M059J (cell line): ENCODE data around the gene PCDHGB6. TPM values are rescaled to one million over a fixed set of nuclear protein-coding genes. Genes with fewer than 3 reads are reported as not detected.

Source experiments
- total RNA-seq: library from RNA; depleted of rRNA; stranded (reverse); fragments of >200 nt; shearing (Covaris generic); gene quantifications from 2 replicates; pipeline ENCODE4 v1.2.3, GENCODE V29; 2014; rRNA removed

PCDHGB6 gene
- total RNA-seq, 1 experiment from 2014 or later: 0.02 TPM

Other genes with a start within 250 kb of the PCDHGB6 start
- 1.7 and 2.1 TPM in 2 replicates for gene PCDHB7, start 235.4 kb upstream of the PCDHGB6 start, total RNA-seq
- 0.98 and 3.8 TPM in 2 replicates for gene PCDHB8, start 230.2 kb upstream of the PCDHGB6 start, total RNA-seq
- 3.0 and 8.6 TPM in 2 replicates for gene PCDHB16, start 225.6 kb upstream of the PCDHGB6 start, total RNA-seq
- gene PCDHB9, start 220.9 kb upstream of the PCDHGB6 start, total RNA-seq: 1.6 and 9.3 TPM in 2 replicates
- 0.49 and 1.3 TPM in 2 replicates for gene PCDHB10, start 215.7 kb upstream of the PCDHGB6 start, total RNA-seq
- 0.25 and 0.49 TPM in 2 replicates for gene PCDHB11, start 208.4 kb upstream of the PCDHGB6 start, total RNA-seq
- 1.7 and 2.6 TPM in 2 replicates for gene PCDHB12, start 199.3 kb upstream of the PCDHGB6 start, total RNA-seq
- gene PCDHB13, start 194.1 kb upstream of the PCDHGB6 start, total RNA-seq: 0.39 and 0.42 TPM in 2 replicates
- gene PCDHB14, start 184.7 kb upstream of the PCDHGB6 start, total RNA-seq: 0.44 and 1.9 TPM in 2 replicates
- 0.17 TPM in 1 of 2 replicates, not detected in the other for gene PCDHB15, start 162.6 kb upstream of the PCDHGB6 start, total RNA-seq
- gene SLC25A2, start 104.0 kb upstream of the PCDHGB6 start, total RNA-seq: 0.05 TPM in 1 of 2 replicates, not detected in the other
- 52.8 and 84.2 TPM in 2 replicates for gene TAF7, start 87.2 kb upstream of the PCDHGB6 start, total RNA-seq
- gene PCDHGA1, start 77.5 kb upstream of the PCDHGB6 start, total RNA-seq: 0.71 and 0.89 TPM in 2 replicates
- gene PCDHGA2, start 69.3 kb upstream of the PCDHGB6 start, total RNA-seq: 0.22 and 0.32 TPM in 2 replicates
- gene PCDHGA3, start 64.2 kb upstream of the PCDHGB6 start, total RNA-seq: 0.49 TPM in 1 of 2 replicates, not detected in the other
- 3.3 and 4.9 TPM in 2 replicates for gene PCDHGB1, start 57.9 kb upstream of the PCDHGB6 start, total RNA-seq
- gene PCDHGA4, start 53.0 kb upstream of the PCDHGB6 start, total RNA-seq: 0.17 and 0.91 TPM in 2 replicates
- gene PCDHGB2, start 48.0 kb upstream of the PCDHGB6 start, total RNA-seq: 0.25 and 0.57 TPM in 2 replicates
- 0.02 and 0.10 TPM in 2 replicates for gene PCDHGA5, start 43.9 kb upstream of the PCDHGB6 start, total RNA-seq
- 0.49 and 0.54 TPM in 2 replicates for gene PCDHGB3, start 37.8 kb upstream of the PCDHGB6 start, total RNA-seq
- gene PCDHGA6, start 34.1 kb upstream of the PCDHGB6 start, total RNA-seq: 0.07 and 1.1 TPM in 2 replicates
- gene PCDHGA7, start 25.3 kb upstream of the PCDHGB6 start, total RNA-seq: 0.17 TPM in 1 of 2 replicates, not detected in the other
- gene PCDHGB4, start 20.3 kb upstream of the PCDHGB6 start, total RNA-seq: not detected in 2 replicates
- gene PCDHGA8, start 15.4 kb upstream of the PCDHGB6 start, total RNA-seq: 0.07 TPM in 1 of 2 replicates, not detected in the other
- not detected in 2 replicates for gene PCDHGB5, start 10.1 kb upstream of the PCDHGB6 start, total RNA-seq
- 0.02 and 0.17 TPM in 2 replicates for gene PCDHGA9, start 5.2 kb upstream of the PCDHGB6 start, total RNA-seq
- 0.71 and 0.89 TPM in 2 replicates for gene PCDHGA10, start 5.0 kb downstream of the PCDHGB6 start, total RNA-seq
- 7.1 and 7.7 TPM in 2 replicates for gene PCDHGB7, start 9.7 kb downstream of the PCDHGB6 start, total RNA-seq
- 0.05 TPM in 1 of 2 replicates, not detected in the other for gene PCDHGA11, start 13.0 kb downstream of the PCDHGB6 start, total RNA-seq
- gene PCDHGA12, start 22.5 kb downstream of the PCDHGB6 start, total RNA-seq: 0.39 TPM in 1 of 2 replicates, not detected in the other
- 41.3 and 88.4 TPM in 2 replicates for gene PCDHGC3, start 67.9 kb downstream of the PCDHGB6 start, total RNA-seq
- gene PCDHGC4, start 77.0 kb downstream of the PCDHGB6 start, total RNA-seq: 0.25 and 0.69 TPM in 2 replicates
- 2.0 and 2.2 TPM in 2 replicates for gene PCDHGC5, start 81.1 kb downstream of the PCDHGB6 start, total RNA-seq
- 32.8 and 77.0 TPM in 2 replicates for gene DIAPH1, start 211.0 kb downstream of the PCDHGB6 start, total RNA-seq
- gene HDAC3, start 228.8 kb downstream of the PCDHGB6 start, total RNA-seq: 78.2 and 88.4 TPM in 2 replicates
- 8.3 and 9.0 TPM in 2 replicates for gene RELL2, start 229.0 kb downstream of the PCDHGB6 start, total RNA-seq
- gene FCHSD1, start 243.4 kb downstream of the PCDHGB6 start, total RNA-seq: 11.0 and 18.5 TPM in 2 replicates